Tibial nerve (tissue), 4 donors: ENCODE results near the gene IL36G. TPM values are rescaled to one million over a fixed set of nuclear protein-coding genes. Genes with fewer than 3 reads are reported as not detected.

ENCODE experiments used
- DNase-seq, 2 donors: peaks; one replicate each; pipeline ENCODE4 v3.0.0-alpha.2; 2019; ENCODE audit warnings: low spot score in 2 of 2
- H3K27ac ChIP-seq, 4 donors: fragments of 200-600 bp; sonication (generic) in 3 of 4; one replicate each; pipeline ENCODE4 v1.5.1; 2017 to 2019; ENCODE audit warnings: mild to moderate bottlenecking in 1 of 4
- H3K27me3 ChIP-seq, 2 donors: fragments of 200-600 bp; sonication (generic) in 1 of 2; one replicate each; pipeline versions ENCODE4 v1.5.1 to v1.6.0; 2017 to 2019
- H3K36me3 ChIP-seq, 3 donors: fragments of 200-600 bp; sonication (generic); one replicate each; pipeline ENCODE4 v1.5.1; 2018 to 2019
- H3K4me1 ChIP-seq, 4 donors: fragments of 200-600 bp; sonication (generic) in 3 of 4; one replicate each; pipeline ENCODE4 v1.5.1; 2017 to 2019
- H3K4me3 ChIP-seq, 4 donors: fragments of 200-600 bp; sonication (generic) in 3 of 4; one replicate each; pipeline ENCODE4 v1.5.1; 2017 to 2019; ENCODE audit warnings: mild to moderate bottlenecking in 1 of 4, moderate library complexity in 1 of 4
- H3K9me3 ChIP-seq, 4 donors: fragments of 200-600 bp; sonication (generic) in 3 of 4; one replicate each; pipeline ENCODE4 v1.5.1; 2017 to 2019
- CTCF ChIP-seq, 5 experiments: fragments of 200-600 bp in 3 of 5; fragments of 450-650 bp in 2 of 5; sonication (generic) in 3 of 5; IDR thresholded peaks; one replicate each; pipeline ENCODE4 v1.5.1; 2016 to 2019; ENCODE audit warnings: antibody characterized with exemption in 5 of 5, mild to moderate bottlenecking in 3 of 5, moderate library complexity in 2 of 5
- EP300 ChIP-seq, 2 donors: sonication (generic); formaldehyde crosslinking; IDR thresholded peaks; one replicate each; pipeline ENCODE4 v1.6.1; 2017; ENCODE audit warnings: antibody characterized with exemption in 2 of 2, mild to moderate bottlenecking in 1 of 2
- POLR2A ChIP-seq, 2 donors: fragments of 450-650 bp; IDR thresholded peaks; one replicate each; pipeline ENCODE4 v1.6.1; 2017; ENCODE audit warnings: antibody characterized with exemption in 2 of 2, mild to moderate bottlenecking in 2 of 2, moderate library complexity in 2 of 2
- WGBS, 2 donors: methylation state at CpG; one replicate each; pipeline ENCODE4 v1.1.5; 2018; 5-methylcytosine and 5-hydroxymethylcytosine counted together
- total RNA-seq, 4 donors: library from RNA; depleted of rRNA; stranded (reverse); fragments of >200 nt; gene quantifications; one replicate each; pipeline ENCODE4 v1.1.0, GENCODE V29; 2016

IL36G gene
- total RNA-seq, 4 donors from 2014 or later: not detected

GRCh38 chr2:113009622-113010021 lies 31.8 kb downstream of the IL36G start:
- 62 to 66% methylated on average over 1 of the region's 1 CpG for WGBS, 2 donors
- no peaks in the 10 kb centered on the region for H3K4me1 ChIP-seq
- no peak for DNase-seq
- H3K9me3 ChIP-seq: no peaks in the 10 kb centered on the region
- H3K4me3 ChIP-seq: no peak overlapping the region
- TF ChIP-seq CTCF (IDR thresholded peaks at IDR 0.05): no peak
- TF ChIP-seq POLR2A (IDR thresholded peaks at IDR 0.05): no peak
- no peak for TF ChIP-seq EP300 (IDR thresholded peaks at IDR 0.05)
- H3K36me3 ChIP-seq: no peaks in the 10 kb centered on the region
- H3K27ac ChIP-seq: no peak overlapping the region
- H3K27me3 ChIP-seq: no peaks in the 10 kb centered on the region

GRCh38 chr2:113010088-113010487 lies 32.3 kb downstream of the IL36G start:
- Histone ChIP-seq H3K27ac (no peak overlapping the region), H3K4me3 (no peak overlapping the region), H3K27me3 (no peaks in the 10 kb centered on the region), H3K4me1 (no peaks in the 10 kb centered on the region), H3K36me3 (no peaks in the 10 kb centered on the region), H3K9me3 (no peaks in the 10 kb centered on the region)
- DNase-seq: no peak
- WGBS, 2 donors: 24 to 43% methylated on average over 2 of the region's 2 CpGs
- TF ChIP-seq POLR2A (IDR thresholded peaks at IDR 0.05): no peak
- no peak for TF ChIP-seq CTCF (IDR thresholded peaks at IDR 0.05)
- TF ChIP-seq EP300 (IDR thresholded peaks at IDR 0.05): no peak

DNA sequence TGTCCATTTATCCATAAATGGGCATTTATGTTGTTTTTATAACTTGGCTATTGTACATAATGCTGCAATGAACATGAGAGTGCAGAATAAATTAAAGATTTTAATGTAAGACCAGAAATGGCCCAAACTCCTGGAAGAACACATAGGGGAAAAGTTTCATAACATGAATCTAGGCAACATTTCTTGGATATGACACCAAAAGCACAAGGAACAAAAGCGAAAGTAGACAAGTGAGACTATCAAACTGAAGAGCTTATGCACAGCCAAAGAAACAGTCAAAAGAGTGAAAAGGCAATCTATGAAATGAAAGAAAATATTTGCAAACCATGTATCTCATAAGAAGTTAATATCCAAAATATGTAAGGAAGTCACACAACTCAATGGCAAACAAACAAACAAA lies 33.3 kb downstream of the IL36G start:
- Histone ChIP-seq H3K36me3 (no peaks in the 10 kb centered on the region), H3K27me3 (no peaks in the 10 kb centered on the region), H3K27ac (no peak overlapping the region), H3K4me3 (no peak overlapping the region), H3K9me3 (no peaks in the 10 kb centered on the region), H3K4me1 (no peaks in the 10 kb centered on the region)
- WGBS, 2 donors: 93 to 100% methylated on average over 1 of the region's 1 CpG
- DNase-seq: no peak
- TF ChIP-seq POLR2A (IDR thresholded peaks at IDR 0.05): no peak

- WGBS, 2 donors: 79 to 85% methylated on average over 8 of the region's 8 CpGs
- Histone ChIP-seq H3K36me3 (no peaks in the 10 kb centered on the region), H3K27me3 (no peaks in the 10 kb centered on the region), H3K4me1 (no peaks in the 10 kb centered on the region), H3K27ac (no peak overlapping the region), H3K9me3 (no peaks in the 10 kb centered on the region), H3K4me3 (no peak overlapping the region)
- DNase-seq: no peak
- no peak for TF ChIP-seq CTCF (IDR thresholded peaks at IDR 0.05)
- TF ChIP-seq EP300 (IDR thresholded peaks at IDR 0.05): no peak
- no peak for TF ChIP-seq POLR2A (IDR thresholded peaks at IDR 0.05)
Measured at GRCh38 chr2:113012436-113013335, 34.9 kb downstream of the IL36G start.

GRCh38 chr2:113013336-113013661 lies 35.5 kb downstream of the IL36G start:
- TF ChIP-seq POLR2A (IDR thresholded peaks at IDR 0.05) (no peak), EP300 (IDR thresholded peaks at IDR 0.05) (no peak), CTCF (IDR thresholded peaks at IDR 0.05) (no peak)

More at GRCh38 chr2:113013336-113013661, 35.5 kb downstream of the IL36G start:
- H3K36me3 ChIP-seq: no peaks in the 10 kb centered on the region
- H3K4me1 ChIP-seq: no peaks in the 10 kb centered on the region
- H3K4me3 ChIP-seq: no peak overlapping the region
- no peaks in the 10 kb centered on the region for H3K9me3 ChIP-seq
- no peak overlapping the region for H3K27ac ChIP-seq
- H3K27me3 ChIP-seq: no peaks in the 10 kb centered on the region
- 76 to 85% methylated on average over 3 of the region's 3 CpGs for WGBS, 2 donors
- DNase-seq: no peak
